Measurements from ENCODE around the gene CEP41. TPM values are rescaled to one million over a fixed set of nuclear protein-coding genes. Genes with fewer than 3 reads are reported as not detected.

CEP41 gene
- total RNA-seq, 2 experiments from 2014 or later: 3.3 to 4.8 TPM

- ATAC-seq (ENCODE audit: poor library complexity): no peak
- no peak for TF ChIP-seq CTCF (IDR thresholded peaks at IDR 0.05)
- no peak overlapping the region for H3K27ac ChIP-seq (ENCODE audit: low read depth in 1 of 2, low read length in 2 of 2)
- Mint-ChIP-seq H3K4me3 (peak overlapping the region; percentile 17), H3K4me1 (ENCODE audit: low read depth) (peaks cover 37% of the 10 kb centered on the region), H3K27me3 (peaks cover 75% of the 10 kb centered on the region), H3K36me3 (ENCODE audit: low read depth) (no peaks in the 10 kb centered on the region), H3K9me3 (no peaks in the 10 kb centered on the region), H3K27ac (no peak overlapping the region)
- ChIA-PET POLR2A (no interaction called here), CTCF (no interaction called here)
- H3K36me3 ChIP-seq (ENCODE audit: insufficient read depth, low read length): no peaks in the 10 kb centered on the region
- intact Hi-C loops (cut with DNase I, micrococcal nuclease): loop anchor here (5.0 to 10.0 kb wide), 3 partner anchors 87 to 265 kb away; no protein-coding TSS in a partner anchor
- DNase-seq: no peak
- peaks cover 0 to 24% of the 10 kb centered on the region in 2 experiments for H3K9me3 ChIP-seq (ENCODE audit: control insufficient read depth in 1 of 2, insufficient read depth in 1 of 2, low read length in 2 of 2)
- peaks cover 21 to 36% of the 10 kb centered on the region in 2 experiments for H3K27me3 ChIP-seq (ENCODE audit: control insufficient read depth in 1 of 2, insufficient read depth in 2 of 2, low read length in 2 of 2)
- H3K4me3 ChIP-seq (ENCODE audit: low read length): no peak overlapping the region
- H3K4me1 ChIP-seq (ENCODE audit: insufficient read depth, low read length): peaks cover 43% of the 10 kb centered on the region
Measured at GRCh38 chr7:130489140-130489983, 48.5 kb upstream of the CEP41 start.

- Mint-ChIP-seq H3K9me3 (no peaks in the 10 kb centered on the region), H3K27ac (no peak overlapping the region), H3K27me3 (peaks cover 73% of the 10 kb centered on the region), H3K4me3 (peak overlapping the region; percentile 42), H3K4me1 (ENCODE audit: low read depth) (peaks cover 37% of the 10 kb centered on the region), H3K36me3 (ENCODE audit: low read depth) (no peaks in the 10 kb centered on the region)
- no peak for DNase-seq
- ATAC-seq (ENCODE audit: poor library complexity): no peak
- ChIA-PET POLR2A (no interaction called here), CTCF (no interaction called here)
- H3K9me3 ChIP-seq (ENCODE audit: control insufficient read depth in 1 of 2, insufficient read depth in 1 of 2, low read length in 2 of 2): peaks cover 0 to 24% of the 10 kb centered on the region in 2 experiments
- no peak overlapping the region for H3K27ac ChIP-seq (ENCODE audit: low read depth in 1 of 2, low read length in 2 of 2)
- no peaks in the 10 kb centered on the region for H3K36me3 ChIP-seq (ENCODE audit: insufficient read depth, low read length)
- intact Hi-C loops (cut with DNase I, micrococcal nuclease): loop anchor here (5.0 to 10.0 kb wide), 3 partner anchors 86 to 266 kb away; no protein-coding TSS in a partner anchor
- H3K4me1 ChIP-seq (ENCODE audit: insufficient read depth, low read length): peaks cover 42% of the 10 kb centered on the region
- H3K4me3 ChIP-seq (ENCODE audit: low read length): no peak overlapping the region
- TF ChIP-seq CTCF (IDR thresholded peaks at IDR 0.05): no peak
- H3K27me3 ChIP-seq (ENCODE audit: control insufficient read depth in 1 of 2, insufficient read depth in 2 of 2, low read length in 2 of 2): peaks cover 18 to 33% of the 10 kb centered on the region in 2 experiments
Measured at GRCh38 chr7:130488392-130489139, 47.8 kb upstream of the CEP41 start.

- no peak for TF ChIP-seq CTCF (IDR thresholded peaks at IDR 0.05)
- peaks cover 0 to 9% of the 10 kb centered on the region in 2 experiments for H3K9me3 ChIP-seq (ENCODE audit: control insufficient read depth in 1 of 2, insufficient read depth in 1 of 2, low read length in 2 of 2)
- Mint-ChIP-seq H3K27ac (no peak overlapping the region), H3K27me3 (peaks cover 66% of the 10 kb centered on the region), H3K4me1 (ENCODE audit: low read depth) (peaks cover 26% of the 10 kb centered on the region), H3K36me3 (ENCODE audit: low read depth) (no peaks in the 10 kb centered on the region), H3K9me3 (no peaks in the 10 kb centered on the region), H3K4me3 (peak overlapping the region; percentile 89)
- no peaks in the 10 kb centered on the region for H3K36me3 ChIP-seq (ENCODE audit: insufficient read depth, low read length)
- DNase-seq (no peak), ATAC-seq (ENCODE audit: poor library complexity) (no peak)
- H3K4me3 ChIP-seq (ENCODE audit: low read length): peak overlapping the region; percentile 72
- POLR2A ChIA-PET: interaction anchor here (0.7 to 0.9 kb wide), 2 partner anchors 23 to 282 kb away, joined by 3 to 5 read pairs; partner anchors contain the start of gene TMEM209
- CTCF ChIA-PET: interaction anchor here (0.6 kb wide), 1 partner anchor 246 kb away, joined by 6 read pairs; no protein-coding TSS in a partner anchor
- intact Hi-C loops (cut with DNase I, micrococcal nuclease): loop anchor here (2.0 to 10.0 kb wide), 4 partner anchors 85 to 268 kb away; no protein-coding TSS in a partner anchor
- peaks cover 18 to 27% of the 10 kb centered on the region in 2 experiments for H3K27me3 ChIP-seq (ENCODE audit: control insufficient read depth in 1 of 2, insufficient read depth in 2 of 2, low read length in 2 of 2)
- H3K4me1 ChIP-seq (ENCODE audit: insufficient read depth, low read length): peaks cover 29% of the 10 kb centered on the region
- H3K27ac ChIP-seq (ENCODE audit: low read depth in 1 of 2, low read length in 2 of 2): no peak overlapping the region
Measured at GRCh38 chr7:130486954-130487436, 46.2 kb upstream of the CEP41 start.
